IMR-90 (cell line): ENCODE results near the gene PLA2G4E. TPM values are rescaled to one million over a fixed set of nuclear protein-coding genes. Genes with fewer than 3 reads are reported as not detected.

Source experiments
- ATAC-seq: fragments of 200-7000 bp; cut with Tn5 transposase; 2 replicates; pipeline ENCODE4 v1.9.1; 2020; ENCODE audit warnings: low read depth, mild to moderate bottlenecking, moderate library complexity
- BruUV-seq: library from RNA; stranded (reverse); fragments of 400-500 nt; replicated peaks from 2 replicates; lab custom pipeline; 2021; lab: Mats Ljungman, UMichigan
- CTCF ChIA-PET: fragments of 300-600 bp; formaldehyde crosslinking; extraction: SDS; loops from one replicate; lab custom pipeline; 2021; ENCODE audit warnings: antibody characterized with exemption; lab: Yijun Ruan, JAX
- POLR2A ChIA-PET: fragments of 300-600 bp; sonication (Branson Sonifier 250); formaldehyde crosslinking; loops from one replicate; lab custom pipeline; 2022; ENCODE audit warnings: antibody characterized with exemption; ENCODE audit not compliant: unreplicated experiment; lab: Charles Lee
- DNase-seq: peaks from one replicate; pipeline ENCODE4 v3.0.0; 2013
- H2AFZ ChIP-seq: replicated peaks from 2 replicates; pipeline ENCODE3; 2013; ENCODE audit warnings: low read length, mild to moderate bottlenecking; ENCODE audit not compliant: poor library complexity
- H2AK5ac ChIP-seq: 2 replicates; pipeline ENCODE4 v1.6.1; 2013; ENCODE audit warnings: low read depth, low read length, inconsistent platforms
- H2AK9ac ChIP-seq: replicated peaks from 2 replicates; pipeline ENCODE3; 2013; ENCODE audit warnings: mild to moderate bottlenecking, low read depth, low read length, moderate library complexity; ENCODE audit not compliant: poor library complexity
- H2BK120ac ChIP-seq: 2 replicates; pipeline ENCODE4 v1.6.1; 2013; ENCODE audit warnings: low read depth, low read length, inconsistent platforms
- H2BK15ac ChIP-seq: 3 replicates; pipeline ENCODE4 v1.6.1; 2013; ENCODE audit warnings: low read depth, low read length, inconsistent platforms
- H2BK20ac ChIP-seq: 2 replicates; pipeline ENCODE4 v1.6.1; 2013; ENCODE audit warnings: low read depth, mild to moderate bottlenecking, inconsistent platforms, low read length, moderate library complexity
- H2BK5ac ChIP-seq: 2 replicates; pipeline ENCODE4 v1.6.1; 2013; ENCODE audit warnings: mild to moderate bottlenecking, low read depth, low read length, inconsistent platforms; ENCODE audit not compliant: poor library complexity, severe bottlenecking
- H3K14ac ChIP-seq: replicated peaks from 2 replicates; pipeline ENCODE4 v1.6.1; 2013; ENCODE audit warnings: low read depth, low read length, inconsistent platforms
- H3K18ac ChIP-seq: 2 replicates; pipeline ENCODE4 v1.6.1; 2013; ENCODE audit warnings: low read depth, low read length, control low read depth
- H3K23ac ChIP-seq: 2 replicates; pipeline ENCODE4 v1.6.1; 2013; ENCODE audit warnings: low read depth, low read length, inconsistent platforms
- H3K27ac ChIP-seq: 2 replicates; pipeline ENCODE4 v1.5.1; 2013; ENCODE audit warnings: mild to moderate bottlenecking, control low read depth, low read length; ENCODE audit not compliant: insufficient read depth
- H3K27me3 ChIP-seq: 2 replicates; pipeline ENCODE4 v1.6.1; 2013; ENCODE audit warnings: low read length; ENCODE audit not compliant: control insufficient read depth, insufficient read depth
- H3K36me3 ChIP-seq: 2 replicates; pipeline ENCODE4 v1.6.1; 2013; ENCODE audit warnings: low read length, mixed read lengths; ENCODE audit not compliant: control insufficient read depth, insufficient read depth
- H3K4ac ChIP-seq: 2 replicates; pipeline ENCODE4 v1.6.1; 2013; ENCODE audit warnings: low read depth, low read length, inconsistent platforms
- H3K4me1 ChIP-seq: 2 replicates; pipeline ENCODE4 v1.6.1; 2013; ENCODE audit warnings: low read length, mixed read lengths; ENCODE audit not compliant: control insufficient read depth, insufficient read depth
- H3K4me2 ChIP-seq: 2 replicates; pipeline ENCODE4 v1.6.1; 2013; ENCODE audit warnings: low read depth, mild to moderate bottlenecking, control low read depth, low read length, moderate library complexity
- H3K4me3 ChIP-seq: 2 replicates; pipeline ENCODE4 v1.5.1; 2013; ENCODE audit warnings: low read depth, mild to moderate bottlenecking, control low read depth, low read length, moderate library complexity; ENCODE audit not compliant: insufficient read depth
- H3K56ac ChIP-seq: 2 replicates; pipeline ENCODE4 v1.6.1; 2013; ENCODE audit warnings: low read length, inconsistent platforms; ENCODE audit not compliant: insufficient read depth; ENCODE audit errors: extremely low read depth
- H3K79me1 ChIP-seq, 2 experiments: 2 replicates each; pipeline ENCODE4 v1.6.1; 2013; ENCODE audit warnings: low read length in 2 of 2, inconsistent platforms in 1 of 2, low read depth in 1 of 2
- H3K9ac ChIP-seq: 2 replicates; pipeline ENCODE4 v1.6.1; 2013; ENCODE audit warnings: low read depth, low read length, control low read depth
- H3K9me1 ChIP-seq: 2 replicates; pipeline ENCODE4 v1.6.1; 2013; ENCODE audit warnings: low read length, inconsistent platforms; ENCODE audit not compliant: insufficient read depth
- H3K9me3 ChIP-seq: 2 replicates; pipeline ENCODE4 v1.6.1; 2013; ENCODE audit warnings: low read length; ENCODE audit not compliant: control insufficient read depth, insufficient read depth
- H4K20me1 ChIP-seq: 2 replicates; pipeline ENCODE4 v1.6.1; 2013; ENCODE audit warnings: low read length, inconsistent platforms; ENCODE audit not compliant: insufficient read depth
- H4K5ac ChIP-seq: 2 replicates; pipeline ENCODE4 v1.6.1; 2013; ENCODE audit warnings: mild to moderate bottlenecking, low read depth, low read length, control low read depth
- H4K8ac ChIP-seq, 2 experiments: 2 replicates each; pipeline ENCODE4 v1.6.1; 2013; ENCODE audit warnings: low read depth in 2 of 2, low read length in 2 of 2, control low read depth in 1 of 2, inconsistent platforms in 1 of 2
- H4K91ac ChIP-seq: 2 replicates; pipeline ENCODE4 v1.6.1; 2013; ENCODE audit warnings: low read depth, low read length, inconsistent platforms; ENCODE audit not compliant: insufficient read depth
- FOS ChIP-seq: fragments of 150-350 bp; IDR thresholded peaks from 2 replicates; pipeline ENCODE4 v1.6.1; 2016; ENCODE audit warnings: low read depth, low read length
- WGBS, 2 experiments: methylation state at CpG; one replicate each; pipeline versions ENCODE4 v1.1.5 to v1.1.7; 2013; ENCODE audit warnings: missing lambda C conversion rate in 2 of 2; ENCODE audit not compliant: insufficient read length in 1 of 2; ENCODE audit errors: extremely low coverage in 2 of 2; 5-methylcytosine and 5-hydroxymethylcytosine counted together
- dilution Hi-C: fragments of 300-500 bp; cut with HindIII; formaldehyde crosslinking; loops from one replicate; pipeline ENCODE4 v1.14.3; 2018; ENCODE audit warnings: low sequenced_read_pairs; ENCODE audit not compliant: unreplicated experiment
- in situ Hi-C: fragments of 300-500 bp; cut with MboI; formaldehyde crosslinking; loops from 3 replicates; pipeline ENCODE4 v1.14.3; 2019; ENCODE audit warnings: low sequenced_read_pairs, inconsistent platforms, mixed read lengths
- intact Hi-C: fragments of 100-400 bp; cut with micrococcal nuclease; formaldehyde crosslinking; loops from 2 replicates; pipeline ENCODE4 v1.10.0; 2022
- polyA plus RNA-seq, 3 experiments: library from polyadenylated mRNA; depleted of rRNA; stranded (reverse); fragments of >200 nt; gene quantifications; 2 replicates each; pipeline ENCODE4 v1.2.3, GENCODE V29; 2012; ENCODE audit warnings: low replicate concordance in 1 of 3
- total RNA-seq: library from RNA; depleted of rRNA; stranded (reverse); fragments of >200 nt; gene quantifications from 2 replicates; pipeline ENCODE4 v1.2.3, GENCODE V29; 2012

PLA2G4E gene
- total and polyA plus RNA-seq, 2 of the 4 experiments (the other 2 are of a cell fraction) = not detected

DNA sequence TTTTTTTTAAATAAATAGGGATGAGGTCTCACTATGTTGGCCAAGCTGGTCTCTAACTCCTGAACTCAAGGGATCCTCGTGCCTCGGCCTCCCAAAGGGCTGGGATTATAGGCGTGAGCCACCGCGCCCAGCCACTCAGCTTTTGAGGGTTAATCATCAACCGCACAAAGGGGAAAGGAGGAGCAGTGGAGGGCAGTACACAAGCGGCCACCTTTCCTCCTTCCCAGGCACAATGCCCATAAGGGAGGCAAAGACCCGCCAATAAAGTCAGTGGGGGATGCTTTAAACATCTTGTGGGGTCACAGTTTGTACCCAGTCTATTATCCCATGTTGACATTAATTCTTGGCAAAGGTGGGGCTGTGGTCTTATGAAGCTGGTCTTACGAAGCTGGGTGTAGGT, 80.9 kb downstream of the PLA2G4E start:
- peak overlapping the region; percentile 68 for H2BK5ac ChIP-seq
- peak overlapping the region; percentile 49; the same call in 1 of the 2 replicates for H3K14ac ChIP-seq
- in situ Hi-C loops (no loop called here), intact Hi-C loops (no loop called here), dilution Hi-C loops (no loop called here)
- no peak overlapping the region for H3K4me3 ChIP-seq
- peaks cover 45% of the 10 kb centered on the region for H3K9me1 ChIP-seq
- no peaks in the 10 kb centered on the region for H3K27me3 ChIP-seq
- CTCF ChIA-PET = interaction anchor here (1.3 kb wide), 1 partner anchor 10 kb away, joined by 3 read pairs; no protein-coding TSS in a partner anchor
- peak overlapping the region; percentile 56; the same call in 1 of the 2 replicates for H4K5ac ChIP-seq
- H2AK5ac ChIP-seq = peak overlapping the region; percentile 80
- peak overlapping the region; percentile 75 for H3K4ac ChIP-seq
- H3K18ac ChIP-seq = peak overlapping the region; percentile 65; the same call in 1 of the 2 replicates
- peaks cover 48 to 84% of the 10 kb centered on the region in 2 experiments for H3K79me1 ChIP-seq
- H3K23ac ChIP-seq = peak overlapping the region; percentile 57; the same call in 1 of the 2 replicates
- peak overlapping the region; percentile 88 for H2BK15ac ChIP-seq
- peak overlapping the region; percentile 69 to 71 for H4K8ac ChIP-seq
- peak overlapping the region; percentile 93 for H2BK20ac ChIP-seq
- no peaks in the 10 kb centered on the region for H3K9me3 ChIP-seq
- peak overlapping the region; percentile 18; the same call in 1 of the 2 replicates for H3K56ac ChIP-seq
- H2AFZ ChIP-seq = no peak overlapping the region
- TF ChIP-seq FOS = no peak
- H3K9ac ChIP-seq = no peak overlapping the region
- no TSS peak for BruUV-seq
- H3K27ac ChIP-seq = peak overlapping the region; percentile 34; the same call in 1 of the 2 replicates
- H4K20me1 ChIP-seq = no peaks in the 10 kb centered on the region
- no peak for DNase-seq
- H2BK120ac ChIP-seq = peak overlapping the region; percentile 81
- peaks cover 36% of the 10 kb centered on the region for H3K4me1 ChIP-seq
- peaks cover 1% of the 10 kb centered on the region; the same call in 1 of the 2 replicates for H3K36me3 ChIP-seq
- peak overlapping the region; percentile 8 for H2AK9ac ChIP-seq
- no peak overlapping the region for H3K4me2 ChIP-seq
- WGBS, 2 experiments = 40% methylated on average over 1 of the region's 9 CpGs; no CpG with 5 or more reads in 1 of the 2 experiments
- POLR2A ChIA-PET = no interaction called here
- ATAC-seq = no peak
- peak overlapping the region; percentile 71 for H4K91ac ChIP-seq
